K562 (cell line): ENCODE results near the gene MCCC2. TPM values are rescaled to one million over a fixed set of nuclear protein-coding genes. Genes with fewer than 3 reads are reported as not detected.

Source experiments
- ATAC-seq: fragments of 200-7000 bp; cut with Tn5 transposase; 3 replicates; pipeline ENCODE4 v1.9.1; 2020; ENCODE audit warnings: moderate library complexity
- BruUV-seq: library from RNA; stranded (reverse); fragments of 400-500 nt; replicated peaks from 2 replicates; lab custom pipeline; 2021; lab: Mats Ljungman, UMichigan
- CTCF ChIA-PET: fragments of 300-600 bp; formaldehyde crosslinking; extraction: SDS; loops from one replicate; lab custom pipeline; 2021; ENCODE audit warnings: low intra/inter-chr PET ratio; lab: Yijun Ruan, JAX
- POLR2A ChIA-PET: fragments of 300-600, 350-650 bp; sonication (Branson Sonifier 250); formaldehyde crosslinking; extraction: SDS; loops from one replicate; lab custom pipeline; 2021; ENCODE audit warnings: antibody characterized with exemption, inconsistent platforms; lab: Yijun Ruan, JAX
- DNase-seq, 4 experiments: peaks; one replicate each; pipeline versions ENCODE4 v3.0.0 to v3.0.0-alpha.2; 2011 to 2018; ENCODE audit warnings: low spot score in 3 of 4, mixed read lengths in 3 of 4; ENCODE audit errors: extremely low read depth in 1 of 4
- FAIRE-seq: peaks from 2 replicates; lab custom pipeline; 2011; peaks lifted over from hg19 to GRCh38; lab: Jason Lieb, UNC
- H2AFZ ChIP-seq: 2 replicates; pipeline ENCODE4 v1.6.0; 2011; ENCODE audit warnings: low read depth, low read length, control low read depth, inconsistent platforms
- H3K27ac ChIP-seq: fragments of 200-600 bp; 3 replicates; pipeline ENCODE4 v1.8.0; 2011; ENCODE audit warnings: low read depth, mild to moderate bottlenecking, control low read depth, inconsistent platforms, low read length, moderate library complexity, mixed read lengths; ENCODE audit errors: extremely low read depth
- H3K27me3 ChIP-seq, 2 experiments: fragments of 300-600 bp in 1 of 2; 2 replicates in 1 of 2; 3 replicates in 1 of 2; pipeline versions ENCODE4 v1.6.0 to v1.8.0; 2011; ENCODE audit warnings: inconsistent platforms in 2 of 2, low read length in 2 of 2, mild to moderate bottlenecking in 1 of 2, mixed read lengths in 1 of 2, moderate library complexity in 1 of 2; ENCODE audit not compliant: control insufficient read depth in 2 of 2, insufficient read depth in 2 of 2
- H3K36me3 ChIP-seq: fragments of 300-600 bp; 3 replicates; pipeline ENCODE4 v1.8.0; 2011; ENCODE audit warnings: mild to moderate bottlenecking, low read length, inconsistent platforms; ENCODE audit not compliant: control insufficient read depth, insufficient read depth
- H3K4me1 ChIP-seq, 2 experiments: fragments of 200-600 bp in 1 of 2; replicated peaks in 1 of 2; 2 replicates in 1 of 2; 3 replicates in 1 of 2; pipeline versions ENCODE4 v1.5.1 to v1.8.0; 2011; ENCODE audit warnings: inconsistent platforms in 2 of 2, low read length in 2 of 2, mild to moderate bottlenecking in 1 of 2, mixed read lengths in 1 of 2, moderate library complexity in 1 of 2; ENCODE audit not compliant: control insufficient read depth in 2 of 2, insufficient read depth in 2 of 2
- H3K4me2 ChIP-seq: 2 replicates; pipeline ENCODE4 v1.6.1; 2011; ENCODE audit warnings: low read length, control low read depth, inconsistent platforms, mixed read lengths; ENCODE audit not compliant: insufficient read depth
- H3K4me3 ChIP-seq: fragments of 200-600 bp; sonication (generic), shearing (Covaris generic); 2 replicates; pipeline ENCODE4 v1.5.1; 2016; ENCODE audit warnings: control low read depth, inconsistent platforms
- H3K79me2 ChIP-seq: fragments of 200-600 bp; 3 replicates; pipeline ENCODE4 v1.8.0; 2011; ENCODE audit warnings: low read length, inconsistent platforms; ENCODE audit not compliant: control insufficient read depth, insufficient read depth
- H3K9ac ChIP-seq, 2 experiments: 2 replicates each; pipeline versions ENCODE4 v1.6.0 to v1.6.1; 2011; ENCODE audit warnings: low read depth in 2 of 2, low read length in 2 of 2, control low read depth in 1 of 2, inconsistent platforms in 1 of 2, mild to moderate bottlenecking in 1 of 2, mixed read lengths in 1 of 2; ENCODE audit not compliant: insufficient read depth in 1 of 2
- H3K9me1 ChIP-seq: one replicate; pipeline ENCODE4 v1.6.0; 2011; ENCODE audit warnings: inconsistent platforms, mild to moderate bottlenecking, low read length, moderate library complexity; ENCODE audit not compliant: control insufficient read depth, insufficient read depth
- H3K9me3 ChIP-seq: replicated peaks from 2 replicates; pipeline ENCODE4 v1.5.1; 2011; ENCODE audit warnings: low read depth, low read length, inconsistent platforms; ENCODE audit not compliant: control insufficient read depth, insufficient read depth
- H4K20me1 ChIP-seq: replicated peaks from 2 replicates; pipeline ENCODE4 v1.6.1; 2011; ENCODE audit warnings: low read length, inconsistent platforms, mixed read lengths; ENCODE audit not compliant: control insufficient read depth, insufficient read depth
- CBFA2T2 ChIP-seq: fragments of 450-650 bp; conservative IDR thresholded peaks from 2 replicates; pipeline ENCODE4 v1.6.1; 2017; ENCODE audit warnings: mild to moderate bottlenecking
- CREB1 ChIP-seq, 2 experiments: sonication (generic) in 1 of 2; formaldehyde crosslinking in 1 of 2; IDR thresholded peaks; 2 replicates each; pipeline versions ENCODE4 v1.6.1 to v1.8.0; 2012 to 2022; ENCODE audit warnings: inconsistent platforms in 1 of 2, mild to moderate bottlenecking in 1 of 2, missing genetic modification reagents in 1 of 2, moderate library complexity in 1 of 2
- EP400 ChIP-seq: fragments of 450-650 bp; IDR thresholded peaks from 2 replicates; pipeline ENCODE4 v1.6.1; 2017; ENCODE audit warnings: antibody characterized with exemption, mild to moderate bottlenecking, moderate library complexity
- HCFC1 ChIP-seq: IDR thresholded peaks from 2 replicates; pipeline ENCODE4 v1.6.1; 2012; ENCODE audit warnings: low read depth, low read length, improper control_type of control experiment
- HIVEP1 ChIP-seq: fragments of 250-450 bp; sonication (Bioruptor Pico); IDR thresholded peaks from 2 replicates; pipeline ENCODE4 v1.4.0; 2020; ENCODE audit warnings: mild to moderate bottlenecking
- PCBP1 ChIP-seq: fragments of 200-400 bp; formaldehyde crosslinking; IDR thresholded peaks from 2 replicates; pipeline ENCODE4 v1.6.1; 2018; ENCODE audit warnings: mild to moderate bottlenecking, low read depth, low read length; ENCODE audit not compliant: poor library complexity, severe bottlenecking
- POLR2AphosphoS2 ChIP-seq: IDR thresholded peaks from 2 replicates; pipeline ENCODE4 v1.6.1; 2012; ENCODE audit warnings: low read length, improper control_type of control experiment
- PRMT5 ChIP-seq: sonication (generic); formaldehyde crosslinking; IDR thresholded peaks from 2 replicates; pipeline ENCODE4 v1.5.0; 2020; ENCODE audit warnings: missing genetic modification reagents
- PTBP1 ChIP-seq: fragments of 200-400 bp; formaldehyde crosslinking; IDR thresholded peaks from 2 replicates; pipeline ENCODE4 v1.6.1; 2017; ENCODE audit warnings: low read depth, low read length
- SAFB ChIP-seq: fragments of 200-400 bp; formaldehyde crosslinking; IDR thresholded peaks from 2 replicates; pipeline ENCODE4 v1.6.1; 2017; ENCODE audit warnings: low read depth, low read length, borderline replicate concordance
- SMARCA5 ChIP-seq: fragments of 450-650 bp; IDR thresholded peaks from 2 replicates; pipeline ENCODE4 v1.6.1; 2016
- SMARCB1 ChIP-seq: IDR thresholded peaks from 2 replicates; pipeline ENCODE4 v1.6.1; 2011; ENCODE audit warnings: improper control_type of control experiment, low read depth; ENCODE audit not compliant: insufficient read length
- ZNF551 ChIP-seq: fragments of 250-450 bp; sonication (Bioruptor Pico); IDR thresholded peaks from 2 replicates; pipeline ENCODE4 v1.5.0; 2021; ENCODE audit warnings: mild to moderate bottlenecking, moderate library complexity
- ZSCAN32 ChIP-seq: fragments of 450-650 bp; formaldehyde crosslinking; IDR thresholded peaks from 2 replicates; pipeline ENCODE4 v1.4.0; 2020; ENCODE audit warnings: mild to moderate bottlenecking, moderate library complexity
- WGBS: fragments of 100-300 bp; shearing (Covaris generic); methylation state at CpG from one replicate; pipeline ENCODE4 v1.1.6; 2016; ENCODE audit warnings: low coverage, mixed read lengths; ENCODE audit not compliant: insufficient coverage; ENCODE audit errors: missing lambda C conversion rate; 5-methylcytosine and 5-hydroxymethylcytosine counted together
- in situ Hi-C: fragments of 300-500 bp; cut with MboI; formaldehyde crosslinking; loops from 4 replicates; pipeline ENCODE4 v1.15.0; 2018; ENCODE audit warnings: inconsistent platforms, mixed read lengths
- intact Hi-C: fragments of 100-400 bp; cut with micrococcal nuclease; formaldehyde crosslinking; loops from 2 replicates; pipeline ENCODE4 v1.14.2; 2022
- polyA plus RNA-seq, 8 experiments: library from polyadenylated mRNA; depleted of rRNA in 4 of 8; stranded (reverse) in 5 of 8; unstranded in 3 of 8; fragments of >200 nt; fragmentation: Nextera tagmentation in 2 of 8; fragmentation: Illumina TruSeq in 1 of 8; extraction: Ambion mirVana in 2 of 8; extraction: Trizol in 1 of 8; gene quantifications; 2 replicates each; pipeline versions ENCODE4 v1.2.1 to v1.2.3, GENCODE V29; 2011 to 2014; ENCODE audit warnings: inconsistent platforms in 1 of 8, missing spikeins in 1 of 8
- total RNA-seq, 7 experiments: library from RNA; depleted of rRNA in 6 of 7; stranded (reverse); fragments of >200 nt in 6 of 7; fragmentation: Illumina TruSeq in 2 of 7; extraction: Trizol in 2 of 7; gene quantifications; 2 replicates each; pipeline versions ENCODE4 v1.2.1 to v1.2.3, GENCODE V29; 2011 to 2021; ENCODE audit warnings: low replicate concordance in 1 of 7
- TF ChIP-seq, protein P1 (sequence below): sonication (generic); formaldehyde crosslinking; IDR thresholded peaks from 2 replicates; pipeline ENCODE4 v1.8.0; 2022; ENCODE audit warnings: mild to moderate bottlenecking, missing genetic modification reagents
- TF ChIP-seq, protein P2 (sequence below): fragments of 450-650 bp; IDR thresholded peaks from 2 replicates; pipeline ENCODE4 v1.6.1; 2016; ENCODE audit warnings: borderline replicate concordance
- TF ChIP-seq, protein P3 (sequence below): fragments of 250-450 bp; sonication (Bioruptor Pico); IDR thresholded peaks from 2 replicates; pipeline ENCODE4 v1.6.1; 2021; ENCODE audit warnings: mild to moderate bottlenecking

The MCCC2 gene
- total and polyA plus RNA-seq, 9 of the 15 experiments (the other 6 are each of a cell fraction or from before 2014, with no cell fraction given): 17.1 to 77.9 (median 52.5) TPM

DNA sequence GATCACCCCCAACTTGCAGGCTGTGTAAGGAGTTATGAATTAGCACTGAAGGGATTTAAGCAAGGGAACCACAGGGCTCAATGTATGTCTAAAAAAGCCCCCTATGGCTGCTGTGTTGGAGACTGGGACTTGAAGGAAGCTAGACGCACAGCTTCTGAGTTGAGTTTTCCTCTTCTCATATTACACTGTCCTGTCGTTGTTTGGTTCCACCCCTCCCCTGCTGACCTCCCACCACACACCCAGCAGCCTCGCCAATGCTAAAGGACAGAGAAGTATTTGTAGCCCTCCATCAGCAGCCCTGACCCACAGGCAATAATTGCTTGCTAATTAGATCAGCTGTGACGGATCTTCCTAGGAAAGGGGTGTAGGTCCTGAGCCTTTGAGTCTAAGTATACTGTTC is 116.8 kb downstream of the MCCC2 start (continued):
- TF ChIP-seq, protein P1, sequence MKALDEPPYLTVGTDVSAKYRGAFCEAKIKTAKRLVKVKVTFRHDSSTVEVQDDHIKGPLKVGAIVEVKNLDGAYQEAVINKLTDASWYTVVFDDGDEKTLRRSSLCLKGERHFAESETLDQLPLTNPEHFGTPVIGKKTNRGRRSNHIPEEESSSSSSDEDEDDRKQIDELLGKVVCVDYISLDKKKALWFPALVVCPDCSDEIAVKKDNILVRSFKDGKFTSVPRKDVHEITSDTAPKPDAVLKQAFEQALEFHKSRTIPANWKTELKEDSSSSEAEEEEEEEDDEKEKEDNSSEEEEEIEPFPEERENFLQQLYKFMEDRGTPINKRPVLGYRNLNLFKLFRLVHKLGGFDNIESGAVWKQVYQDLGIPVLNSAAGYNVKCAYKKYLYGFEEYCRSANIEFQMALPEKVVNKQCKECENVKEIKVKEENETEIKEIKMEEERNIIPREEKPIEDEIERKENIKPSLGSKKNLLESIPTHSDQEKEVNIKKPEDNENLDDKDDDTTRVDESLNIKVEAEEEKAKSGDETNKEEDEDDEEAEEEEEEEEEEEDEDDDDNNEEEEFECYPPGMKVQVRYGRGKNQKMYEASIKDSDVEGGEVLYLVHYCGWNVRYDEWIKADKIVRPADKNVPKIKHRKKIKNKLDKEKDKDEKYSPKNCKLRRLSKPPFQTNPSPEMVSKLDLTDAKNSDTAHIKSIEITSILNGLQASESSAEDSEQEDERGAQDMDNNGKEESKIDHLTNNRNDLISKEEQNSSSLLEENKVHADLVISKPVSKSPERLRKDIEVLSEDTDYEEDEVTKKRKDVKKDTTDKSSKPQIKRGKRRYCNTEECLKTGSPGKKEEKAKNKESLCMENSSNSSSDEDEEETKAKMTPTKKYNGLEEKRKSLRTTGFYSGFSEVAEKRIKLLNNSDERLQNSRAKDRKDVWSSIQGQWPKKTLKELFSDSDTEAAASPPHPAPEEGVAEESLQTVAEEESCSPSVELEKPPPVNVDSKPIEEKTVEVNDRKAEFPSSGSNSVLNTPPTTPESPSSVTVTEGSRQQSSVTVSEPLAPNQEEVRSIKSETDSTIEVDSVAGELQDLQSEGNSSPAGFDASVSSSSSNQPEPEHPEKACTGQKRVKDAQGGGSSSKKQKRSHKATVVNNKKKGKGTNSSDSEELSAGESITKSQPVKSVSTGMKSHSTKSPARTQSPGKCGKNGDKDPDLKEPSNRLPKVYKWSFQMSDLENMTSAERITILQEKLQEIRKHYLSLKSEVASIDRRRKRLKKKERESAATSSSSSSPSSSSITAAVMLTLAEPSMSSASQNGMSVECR (CRISPR knock-in tag): no peak
- TF ChIP-seq CREB1 (IDR thresholded peaks at IDR 0.05) (no peak), CREB1 (CRISPR knock-in tag; IDR thresholded peaks at IDR 0.05) (no peak), SMARCA5 (no peak), SMARCB1 (no peak), HCFC1 (no peak), SAFB (no peak), EP400 (no peak)

DNA sequence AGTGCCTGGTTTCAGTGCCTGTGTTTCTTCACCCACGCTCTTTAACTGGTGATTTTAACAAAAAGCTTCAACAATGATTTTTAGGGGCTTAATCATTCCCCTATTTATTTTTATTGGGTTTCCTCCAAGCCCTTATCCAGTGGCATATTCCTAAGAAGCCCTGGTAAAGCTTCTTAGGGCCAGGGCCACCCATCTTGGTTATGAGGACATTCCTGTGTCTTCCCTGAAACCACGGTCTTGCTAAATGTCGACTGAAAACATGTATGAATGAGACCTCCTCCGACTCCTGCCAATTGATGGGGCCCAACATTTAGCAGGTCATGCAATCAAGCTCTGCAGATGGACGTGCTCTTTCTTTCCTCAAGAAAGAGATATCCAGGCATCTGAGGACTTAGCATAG is 118.3 kb downstream of the MCCC2 start:
- BruUV-seq: no TSS peak
- TF ChIP-seq PCBP1: no peak
- TF ChIP-seq CBFA2T2: no peak
- no peak for TF ChIP-seq ZSCAN32 (CRISPR knock-in tag)
- no peak for TF ChIP-seq PRMT5
- TF ChIP-seq ZNF551: no peak
- TF ChIP-seq, protein P2, sequence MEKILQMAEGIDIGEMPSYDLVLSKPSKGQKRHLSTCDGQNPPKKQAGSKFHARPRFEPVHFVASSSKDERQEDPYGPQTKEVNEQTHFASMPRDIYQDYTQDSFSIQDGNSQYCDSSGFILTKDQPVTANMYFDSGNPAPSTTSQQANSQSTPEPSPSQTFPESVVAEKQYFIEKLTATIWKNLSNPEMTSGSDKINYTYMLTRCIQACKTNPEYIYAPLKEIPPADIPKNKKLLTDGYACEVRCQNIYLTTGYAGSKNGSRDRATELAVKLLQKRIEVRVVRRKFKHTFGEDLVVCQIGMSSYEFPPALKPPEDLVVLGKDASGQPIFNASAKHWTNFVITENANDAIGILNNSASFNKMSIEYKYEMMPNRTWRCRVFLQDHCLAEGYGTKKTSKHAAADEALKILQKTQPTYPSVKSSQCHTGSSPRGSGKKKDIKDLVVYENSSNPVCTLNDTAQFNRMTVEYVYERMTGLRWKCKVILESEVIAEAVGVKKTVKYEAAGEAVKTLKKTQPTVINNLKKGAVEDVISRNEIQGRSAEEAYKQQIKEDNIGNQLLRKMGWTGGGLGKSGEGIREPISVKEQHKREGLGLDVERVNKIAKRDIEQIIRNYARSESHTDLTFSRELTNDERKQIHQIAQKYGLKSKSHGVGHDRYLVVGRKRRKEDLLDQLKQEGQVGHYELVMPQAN: no peak
- TF ChIP-seq HIVEP1 (CRISPR knock-in tag): no peak
- TF ChIP-seq, protein P3, sequence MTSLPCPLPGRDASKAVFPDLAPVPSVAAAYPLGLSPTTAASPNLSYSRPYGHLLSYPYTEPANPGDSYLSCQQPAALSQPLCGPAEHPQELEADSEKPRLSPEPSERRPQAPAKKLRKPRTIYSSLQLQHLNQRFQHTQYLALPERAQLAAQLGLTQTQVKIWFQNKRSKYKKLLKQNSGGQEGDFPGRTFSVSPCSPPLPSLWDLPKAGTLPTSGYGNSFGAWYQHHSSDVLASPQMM (CRISPR knock-in tag): no peak
- TF ChIP-seq PTBP1: no peak
- TF ChIP-seq POLR2AphosphoS2: no peak

More for the DNA sequence above, 118.3 kb downstream of the MCCC2 start:
- ATAC-seq (no peak), DNase-seq (no peak), FAIRE-seq (no peak)
- WGBS: 1% methylated on average over 5 of the region's 5 CpGs
- Histone ChIP-seq H3K27me3 (peaks cover 25 to 37% of the 10 kb centered on the region in 2 experiments), H3K9me3 (no peaks in the 10 kb centered on the region), H3K9ac (no peak overlapping the region), H4K20me1 (no peaks in the 10 kb centered on the region), H3K9me1 (peaks cover 2% of the 10 kb centered on the region), H3K4me1 (no peaks in the 10 kb centered on the region), H3K79me2 (no peaks in the 10 kb centered on the region), H3K27ac (no peak overlapping the region), H3K4me3 (no peak overlapping the region), H3K4me2 (no peak overlapping the region), H2AFZ (no peak overlapping the region), H3K36me3 (no peaks in the 10 kb centered on the region)
- ChIA-PET CTCF (no interaction called here), POLR2A (interaction anchor here (2.0 kb wide), 1 partner anchor 10 kb away, joined by 7 read pairs; no protein-coding TSS in a partner anchor)
- in situ Hi-C loops (no loop called here), intact Hi-C loops (no loop called here)
